ENCODE data around the gene SLC39A11. TPM values are rescaled to one million over a fixed set of nuclear protein-coding genes. Genes with fewer than 3 reads are reported as not detected.

Gene SLC39A11
- total RNA-seq, 1 experiment from 2014 or later = 46.4 TPM

DNA sequence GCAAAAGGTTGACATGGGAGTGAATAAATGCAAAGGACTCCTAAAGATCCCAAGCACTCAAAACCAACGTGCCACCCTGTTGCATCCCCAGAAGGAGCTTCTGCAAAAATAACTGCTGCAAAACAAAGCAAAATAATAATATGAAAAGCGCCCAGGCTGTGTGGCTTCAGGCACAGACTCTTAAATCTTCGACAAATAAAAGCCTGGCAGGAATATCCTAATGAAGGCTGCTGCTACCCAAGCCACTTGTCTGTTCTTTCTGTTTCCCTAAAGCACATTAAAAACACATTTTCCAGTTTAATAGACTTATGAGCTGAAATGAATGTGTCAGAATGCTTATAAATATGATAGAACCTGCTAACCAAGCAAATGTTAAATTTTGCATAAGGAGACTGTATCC, 154.0 kb downstream of the SLC39A11 start:
- Histone ChIP-seq H3K9ac (ENCODE audit: low read length) (no peak overlapping the region), H3K4me1 (ENCODE audit: control insufficient read depth in 1 of 2, insufficient read depth in 2 of 2, low read length in 2 of 2) (no peaks in the 10 kb centered on the region), H4K20me1 (ENCODE audit: insufficient read depth) (no peaks in the 10 kb centered on the region), H3K4me3 (replicated peaks in 1 of 2; ENCODE audit: low read depth in 1 of 2, low read length in 2 of 2) (no peak overlapping the region), H3K9me2 (ENCODE audit: insufficient read depth) (no peaks in the 10 kb centered on the region), H3K36me3 (ENCODE audit: control insufficient read depth in 1 of 2, insufficient read depth in 2 of 2, low read length in 2 of 2) (no peaks in the 10 kb centered on the region), H3K4me2 (ENCODE audit: low read length) (no peak overlapping the region), H3K79me2 (ENCODE audit: insufficient read depth, low read length) (no peaks in the 10 kb centered on the region), H3K9me3 (ENCODE audit: control insufficient read depth in 1 of 2, insufficient read depth in 1 of 2, low read depth in 1 of 2, low read length in 2 of 2) (no peaks in the 10 kb centered on the region), H2AFZ (ENCODE audit: low read depth, low read length, poor library complexity, severe bottlenecking) (no peak overlapping the region), H3K27me3 (ENCODE audit: insufficient read depth, low read length) (no peaks in the 10 kb centered on the region), H3K27ac (ENCODE audit: low read depth, low read length) (no peak overlapping the region)
- TF ChIP-seq POLR2A (IDR thresholded peaks at IDR 0.05; ENCODE audit: borderline replicate concordance, extremely low read depth, insufficient read depth, insufficient read length) (no peak), CTCF (IDR thresholded peaks at IDR 0.05 in 2 of 3, conservative IDR thresholded peaks at IDR 0.05 in 1 of 3; ENCODE audit: borderline replicate concordance in 1 of 3, insufficient read depth in 1 of 3, low read depth in 2 of 3, low read length in 2 of 3) (no peak), ZFX (IDR thresholded peaks at IDR 0.05) (no peak), FOSL1 (IDR thresholded peaks at IDR 0.05; ENCODE audit: low read depth) (no peak), EZH2 (IDR thresholded peaks at IDR 0.05) (no peak), CEBPB (IDR thresholded peaks at IDR 0.05; ENCODE audit: low read depth) (no peak), EGR1 (IDR thresholded peaks at IDR 0.05; ENCODE audit: low read depth) (no peak), ZBTB33 (IDR thresholded peaks at IDR 0.05; ENCODE audit: extremely low read depth, insufficient replicate concordance, low read length) (no peak), ZNF274 (IDR thresholded peaks at IDR 0.05; ENCODE audit: low read depth, low read length) (no peak), EZH2phosphoT487 (IDR thresholded peaks at IDR 0.05; ENCODE audit: borderline replicate concordance) (no peak)
- TF ChIP-seq, protein P1, sequence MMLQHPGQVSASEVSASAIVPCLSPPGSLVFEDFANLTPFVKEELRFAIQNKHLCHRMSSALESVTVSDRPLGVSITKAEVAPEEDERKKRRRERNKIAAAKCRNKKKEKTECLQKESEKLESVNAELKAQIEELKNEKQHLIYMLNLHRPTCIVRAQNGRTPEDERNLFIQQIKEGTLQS (IDR thresholded peaks at IDR 0.05) = no peak
- ChIA-PET RAD21 (ENCODE audit: low non-redundant PET in 1 of 2, low total read pairs in 2 of 2, uncharacterized antibody in 2 of 2, unreplicated experiment in 2 of 2) (no interaction called here), CTCF (no interaction called here), POLR2A (no interaction called here)
- intact Hi-C loops (cut with micrococcal nuclease) = no loop called here
- BruUV-seq (replicated peaks) = no TSS peak
- ATAC-seq = no peak
- DNase-seq (ENCODE audit: low read depth, low spot score) = no peak
